ENCODE results near the gene FAM227A.
"Not testable (repeated sequence)": the region's sequence is repeated elsewhere in the genome, so short reads cannot be mapped to it uniquely, and the experiment has no call there.

FAM227A gene

GRCh38 chr22:38610234-38610633, 46.0 kb downstream of the FAM227A start:
- no peak for DNase-seq

GRCh38 chr22:38608992-38609750, 47.0 kb downstream of the FAM227A start:
- no peak for DNase-seq

- no peak for DNase-seq
Observed at GRCh38 chr22:38607680-38608079, 48.5 kb downstream of the FAM227A start.

- no peak for DNase-seq
Observed at GRCh38 chr22:38602166-38602565, 54.0 kb downstream of the FAM227A start.

GRCh38 chr22:38601221-38601764, 54.9 kb downstream of the FAM227A start:
- no peak for DNase-seq

GRCh38 chr22:38599466-38599865, 56.7 kb downstream of the FAM227A start:
- DNase-seq: no peak

- DNase-seq: not testable (repeated sequence)
Observed at GRCh38 chr22:38582923-38583322, 73.3 kb downstream of the FAM227A start.

GRCh38 chr22:38578505-38578904, 77.7 kb downstream of the FAM227A start:
- no peak for DNase-seq

GRCh38 chr22:38572065-38572464, 84.1 kb downstream of the FAM227A start:
- peak; percentile 52 for DNase-seq

- peak; percentile 61 for DNase-seq
Observed at GRCh38 chr22:38570779-38571364, 85.3 kb downstream of the FAM227A start.

- peak; percentile 100 for DNase-seq
Observed at GRCh38 chr22:38569972-38570778, 86.0 kb downstream of the FAM227A start, which contains the start of gene DMC1. Gene DMC1, minus strand, starts transcription at chr22:38570183. Its CDS starts 1,927 bp downstream, at chr22:38568256.

- no peak for DNase-seq
Observed at GRCh38 chr22:38569181-38569971, 86.8 kb downstream of the FAM227A start.

GRCh38 chr22:38567531-38568285, 88.5 kb downstream of the FAM227A start:
- no peak for DNase-seq

GRCh38 chr22:38566726-38567504, 89.3 kb downstream of the FAM227A start:
- no peak for DNase-seq

GRCh38 chr22:38565441-38565840, 90.8 kb downstream of the FAM227A start:
- DNase-seq: no peak

- DNase-seq: no peak
Observed at GRCh38 chr22:38564669-38565068, 91.5 kb downstream of the FAM227A start.

- no peak for DNase-seq
Observed at GRCh38 chr22:38554281-38554680, 101.9 kb downstream of the FAM227A start.

- DNase-seq: no peak
Observed at GRCh38 chr22:38549101-38549894, 106.9 kb downstream of the FAM227A start.

- DNase-seq: no peak
Observed at GRCh38 chr22:38540701-38541100, 115.5 kb downstream of the FAM227A start.
